Peyer's patch (tissue), 4 donors: ENCODE data around the gene SHROOM2.

ENCODE experiments used
- POLR2A ChIP-seq, 2 donors: fragments of 450-650 bp; IDR thresholded peaks; one replicate each; pipeline ENCODE4 v1.5.1; 2017; ENCODE audit warnings: antibody characterized with exemption in 2 of 2, mild to moderate bottlenecking in 2 of 2, moderate library complexity in 2 of 2
- TF ChIP-seq, protein P1 (sequence below), 6 experiments: fragments of 450-650 bp in 4 of 6; fragments of 200-600 bp in 2 of 6; sonication (generic) in 1 of 6; IDR thresholded peaks; one replicate each; pipeline ENCODE4 v1.5.1; 2017 to 2019; ENCODE audit warnings: antibody characterized with exemption in 6 of 6, mild to moderate bottlenecking in 3 of 6, moderate library complexity in 1 of 6

DNA sequence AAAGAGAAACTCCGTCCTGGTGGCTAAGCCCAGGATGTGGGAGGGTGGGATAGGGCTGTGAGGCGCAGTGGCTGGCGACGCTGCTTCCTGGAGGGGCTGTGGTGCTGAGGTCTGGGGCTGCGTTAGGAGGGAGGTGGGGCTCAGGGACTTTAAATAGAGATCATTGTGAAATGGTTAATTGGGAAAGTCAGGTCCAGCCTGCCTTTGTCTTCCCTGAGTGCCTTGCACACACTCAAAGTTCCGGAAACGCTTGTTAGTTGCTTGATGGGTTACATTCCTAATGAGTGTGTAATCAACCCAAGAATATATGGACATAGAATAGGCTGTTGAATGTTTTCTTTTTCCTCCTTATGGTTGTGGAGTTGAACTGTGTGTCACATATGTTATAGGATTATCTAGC, 125.3 kb downstream of the SHROOM2 start:
- TF ChIP-seq POLR2A (IDR thresholded peaks at IDR 0.05), result no peak
- TF ChIP-seq, protein P1, sequence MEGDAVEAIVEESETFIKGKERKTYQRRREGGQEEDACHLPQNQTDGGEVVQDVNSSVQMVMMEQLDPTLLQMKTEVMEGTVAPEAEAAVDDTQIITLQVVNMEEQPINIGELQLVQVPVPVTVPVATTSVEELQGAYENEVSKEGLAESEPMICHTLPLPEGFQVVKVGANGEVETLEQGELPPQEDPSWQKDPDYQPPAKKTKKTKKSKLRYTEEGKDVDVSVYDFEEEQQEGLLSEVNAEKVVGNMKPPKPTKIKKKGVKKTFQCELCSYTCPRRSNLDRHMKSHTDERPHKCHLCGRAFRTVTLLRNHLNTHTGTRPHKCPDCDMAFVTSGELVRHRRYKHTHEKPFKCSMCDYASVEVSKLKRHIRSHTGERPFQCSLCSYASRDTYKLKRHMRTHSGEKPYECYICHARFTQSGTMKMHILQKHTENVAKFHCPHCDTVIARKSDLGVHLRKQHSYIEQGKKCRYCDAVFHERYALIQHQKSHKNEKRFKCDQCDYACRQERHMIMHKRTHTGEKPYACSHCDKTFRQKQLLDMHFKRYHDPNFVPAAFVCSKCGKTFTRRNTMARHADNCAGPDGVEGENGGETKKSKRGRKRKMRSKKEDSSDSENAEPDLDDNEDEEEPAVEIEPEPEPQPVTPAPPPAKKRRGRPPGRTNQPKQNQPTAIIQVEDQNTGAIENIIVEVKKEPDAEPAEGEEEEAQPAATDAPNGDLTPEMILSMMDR (IDR thresholded peaks at IDR 0.05), result no peak
